ENCODE data around the gene SUPT7L.

SUPT7L gene

GRCh38 chr2:27613985-27614384 lies 49.4 kb downstream of the SUPT7L start:
- Histone ChIP-seq H3K27ac (ENCODE audit: low read length) (no peak overlapping the region), H3K4me2 (ENCODE audit: low read length) (no peak overlapping the region), H3K27me3 (ENCODE audit: low read depth, low read length) (no peaks in the 10 kb centered on the region), H2AFZ (ENCODE audit: low read depth, low read length) (no peak overlapping the region), H3K9ac (ENCODE audit: low read length) (no peak overlapping the region), H3K9me3 (ENCODE audit: insufficient read depth, low read length) (no peaks in the 10 kb centered on the region), H4K20me1 (ENCODE audit: insufficient read depth, low read length) (no peaks in the 10 kb centered on the region), H3K4me3 (ENCODE audit: low read length) (no peak overlapping the region), H3K79me2 (ENCODE audit: low read length) (no peaks in the 10 kb centered on the region), H3K36me3 (replicated peaks; ENCODE audit: low read depth, low read length) (peaks cover 46% of the 10 kb centered on the region), H3K4me1 (ENCODE audit: low read length) (no peaks in the 10 kb centered on the region)
- TF ChIP-seq, protein P1, sequence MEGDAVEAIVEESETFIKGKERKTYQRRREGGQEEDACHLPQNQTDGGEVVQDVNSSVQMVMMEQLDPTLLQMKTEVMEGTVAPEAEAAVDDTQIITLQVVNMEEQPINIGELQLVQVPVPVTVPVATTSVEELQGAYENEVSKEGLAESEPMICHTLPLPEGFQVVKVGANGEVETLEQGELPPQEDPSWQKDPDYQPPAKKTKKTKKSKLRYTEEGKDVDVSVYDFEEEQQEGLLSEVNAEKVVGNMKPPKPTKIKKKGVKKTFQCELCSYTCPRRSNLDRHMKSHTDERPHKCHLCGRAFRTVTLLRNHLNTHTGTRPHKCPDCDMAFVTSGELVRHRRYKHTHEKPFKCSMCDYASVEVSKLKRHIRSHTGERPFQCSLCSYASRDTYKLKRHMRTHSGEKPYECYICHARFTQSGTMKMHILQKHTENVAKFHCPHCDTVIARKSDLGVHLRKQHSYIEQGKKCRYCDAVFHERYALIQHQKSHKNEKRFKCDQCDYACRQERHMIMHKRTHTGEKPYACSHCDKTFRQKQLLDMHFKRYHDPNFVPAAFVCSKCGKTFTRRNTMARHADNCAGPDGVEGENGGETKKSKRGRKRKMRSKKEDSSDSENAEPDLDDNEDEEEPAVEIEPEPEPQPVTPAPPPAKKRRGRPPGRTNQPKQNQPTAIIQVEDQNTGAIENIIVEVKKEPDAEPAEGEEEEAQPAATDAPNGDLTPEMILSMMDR (IDR thresholded peaks at IDR 0.05; ENCODE audit: low read depth, low read length) = no peak
- no peak for TF ChIP-seq EZH2phosphoT487 (IDR thresholded peaks at IDR 0.05; ENCODE audit: low read depth)

- Histone ChIP-seq H3K27me3 (ENCODE audit: low read depth, low read length) (no peaks in the 10 kb centered on the region), H3K4me2 (ENCODE audit: low read length) (no peak overlapping the region), H3K27ac (ENCODE audit: low read length) (no peak overlapping the region), H4K20me1 (ENCODE audit: insufficient read depth, low read length) (no peaks in the 10 kb centered on the region), H3K36me3 (replicated peaks; ENCODE audit: low read depth, low read length) (peaks cover 44% of the 10 kb centered on the region), H3K9me3 (ENCODE audit: insufficient read depth, low read length) (no peaks in the 10 kb centered on the region), H3K4me3 (ENCODE audit: low read length) (no peak overlapping the region), H3K79me2 (ENCODE audit: low read length) (no peaks in the 10 kb centered on the region), H3K9ac (ENCODE audit: low read length) (no peak overlapping the region), H3K4me1 (ENCODE audit: low read length) (no peaks in the 10 kb centered on the region), H2AFZ (ENCODE audit: low read depth, low read length) (no peak overlapping the region)
- TF ChIP-seq, protein P1 (IDR thresholded peaks at IDR 0.05; ENCODE audit: low read depth, low read length) = no peak
- no peak for TF ChIP-seq EZH2phosphoT487 (IDR thresholded peaks at IDR 0.05; ENCODE audit: low read depth)
Observed at GRCh38 chr2:27606611-27607010, 56.8 kb downstream of the SUPT7L start.
